MG63 (cell line): ENCODE data around the gene RBBP8. TPM values are rescaled to one million over a fixed set of nuclear protein-coding genes. Genes with fewer than 3 reads are reported as not detected.
"Not testable (repeated sequence)": the region's sequence is repeated elsewhere in the genome, so short reads cannot be mapped to it uniquely, and the experiment has no call there.

Experiments used
- DNase-seq: peaks from one replicate; pipeline ENCODE4 v3.0.0-alpha.2; 2020
- H3K27me3 ChIP-seq: fragments of 250-450 bp; sonication (Bioruptor Pico); 2 replicates; pipeline ENCODE4 v1.5.1; 2020; ENCODE audit warnings: mild to moderate bottlenecking, moderate library complexity
- H3K36me3 ChIP-seq: fragments of 250-450 bp; sonication (Bioruptor Pico); 2 replicates; pipeline ENCODE4 v1.5.1; 2020; ENCODE audit warnings: mild to moderate bottlenecking, moderate library complexity
- H3K4me3 ChIP-seq: fragments of 250-450 bp; sonication (Bioruptor Pico); 2 replicates; pipeline ENCODE4 v1.5.1; 2020; ENCODE audit warnings: mild to moderate bottlenecking, moderate library complexity
- H3K9me3 ChIP-seq: fragments of 250-450 bp; sonication (Bioruptor Pico); 2 replicates; pipeline ENCODE4 v1.5.1; 2020; ENCODE audit warnings: mild to moderate bottlenecking, moderate library complexity
- total RNA-seq: library from RNA; depleted of rRNA; stranded (reverse); fragments of >200 nt; shearing (Covaris generic); gene quantifications from 2 replicates; pipeline ENCODE4 v1.2.3, GENCODE V29; 2014; ENCODE audit warnings: low replicate concordance

Gene RBBP8
- total RNA-seq, 1 experiment from 2014 or later, result 19.4 TPM

DNA sequence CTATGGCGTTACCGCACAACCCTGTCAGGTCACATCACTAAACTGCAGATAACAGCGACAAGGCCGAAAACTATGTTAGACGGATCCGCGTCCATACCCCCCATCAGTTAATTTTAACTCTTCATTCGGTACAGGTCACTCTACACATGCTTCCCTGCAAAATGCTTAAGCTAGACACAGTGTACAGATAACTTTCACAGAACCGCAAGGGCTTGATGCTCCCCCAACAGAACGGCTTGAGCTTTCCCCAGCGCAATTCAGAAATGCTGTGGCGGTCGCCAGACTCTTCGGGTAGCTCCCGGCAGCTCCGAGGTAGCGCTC lies 283 bp upstream of the RBBP8 start:
- DNase-seq, result no peak
- H3K36me3 ChIP-seq, result peaks cover 3% of the 10 kb centered on the region
- no peaks in the 10 kb centered on the region for H3K27me3 ChIP-seq
- H3K9me3 ChIP-seq, result no peaks in the 10 kb centered on the region
- peak overlapping the region; percentile 83 for H3K4me3 ChIP-seq

GRCh38 chr18:22933966-22934423 lies 867 bp downstream of the RBBP8 start:
- peaks cover 8% of the 10 kb centered on the region for H3K36me3 ChIP-seq
- H3K27me3 ChIP-seq, result no peaks in the 10 kb centered on the region
- DNase-seq, result no peak
- peak overlapping the region; percentile 83 for H3K4me3 ChIP-seq
- H3K9me3 ChIP-seq, result no peaks in the 10 kb centered on the region

GRCh38 chr18:22934789-22935188 lies 1.7 kb downstream of the RBBP8 start:
- H3K4me3 ChIP-seq, result peak overlapping the region; percentile 83
- no peaks in the 10 kb centered on the region for H3K27me3 ChIP-seq
- no peak for DNase-seq
- H3K9me3 ChIP-seq, result no peaks in the 10 kb centered on the region
- peaks cover 8% of the 10 kb centered on the region for H3K36me3 ChIP-seq

GRCh38 chr18:22935431-22935830 lies 2.3 kb downstream of the RBBP8 start:
- H3K4me3 ChIP-seq, result no peak overlapping the region
- DNase-seq, result no peak
- H3K36me3 ChIP-seq, result peaks cover 8% of the 10 kb centered on the region
- H3K27me3 ChIP-seq, result no peaks in the 10 kb centered on the region
- no peaks in the 10 kb centered on the region for H3K9me3 ChIP-seq

DNA sequence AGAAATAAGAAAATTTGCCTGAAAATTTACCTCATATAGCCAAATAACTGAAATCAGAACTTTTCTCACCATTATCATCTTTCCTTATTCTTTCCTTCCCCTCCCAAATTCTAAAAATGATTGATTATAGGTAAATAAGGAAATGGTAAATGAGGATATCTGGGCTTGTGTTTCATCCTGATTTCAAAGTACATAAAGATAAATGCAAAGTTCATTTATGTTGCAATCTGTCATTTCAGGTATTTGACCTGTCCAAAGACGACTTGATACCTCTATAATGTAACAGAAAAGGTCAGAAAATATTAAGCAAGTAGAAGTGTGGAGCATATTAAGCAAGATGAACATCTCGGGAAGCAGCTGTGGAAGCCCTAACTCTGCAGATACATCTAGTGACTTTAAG lies 3.4 kb downstream of the RBBP8 start:
- no peaks in the 10 kb centered on the region for H3K9me3 ChIP-seq
- DNase-seq, result no peak
- no peak overlapping the region for H3K4me3 ChIP-seq
- no peaks in the 10 kb centered on the region for H3K27me3 ChIP-seq
- H3K36me3 ChIP-seq, result peaks cover 8% of the 10 kb centered on the region

DNA sequence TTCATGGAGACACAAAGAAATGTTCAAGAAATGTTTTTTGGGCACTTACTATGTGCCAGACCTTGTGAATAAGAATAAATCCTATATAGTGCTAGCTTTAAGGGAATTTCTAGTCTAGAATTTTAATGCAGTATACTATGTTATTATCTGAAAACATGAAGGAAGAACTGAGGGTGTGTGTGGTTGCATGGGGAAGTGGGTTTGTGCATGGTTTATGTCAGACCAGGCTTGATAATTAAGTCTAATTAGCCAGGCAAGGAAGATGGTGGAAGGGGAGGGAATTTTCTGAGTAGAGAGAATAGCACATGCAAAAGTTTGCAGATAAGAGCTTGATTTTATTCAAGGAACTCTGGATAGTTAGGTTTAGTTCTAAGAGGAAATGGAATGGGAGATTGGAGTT lies 6.5 kb downstream of the RBBP8 start:
- no peak for DNase-seq
- Histone ChIP-seq H3K27me3 (no peaks in the 10 kb centered on the region), H3K36me3 (peaks cover 13% of the 10 kb centered on the region), H3K9me3 (no peaks in the 10 kb centered on the region), H3K4me3 (no peak overlapping the region)

DNA sequence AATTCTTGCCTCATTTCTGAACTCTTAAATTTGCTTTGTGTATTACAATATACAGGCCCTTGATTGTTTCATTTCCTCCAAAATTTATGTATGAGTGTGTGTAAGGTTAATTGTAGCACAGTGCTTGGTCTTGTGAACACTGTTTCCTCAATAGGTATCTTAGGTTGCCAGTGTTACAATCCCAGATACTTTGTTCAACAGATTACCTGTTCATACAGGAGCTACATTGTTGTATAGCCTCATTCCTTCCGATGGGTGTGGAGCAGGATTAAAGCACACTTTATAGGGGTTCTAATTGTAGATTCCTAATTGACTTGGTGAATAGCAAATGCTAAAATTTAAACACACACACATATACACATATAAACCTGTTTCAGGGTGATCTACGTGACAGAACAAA lies 10.7 kb downstream of the RBBP8 start:
- Histone ChIP-seq H3K27me3 (no peaks in the 10 kb centered on the region), H3K36me3 (peaks cover 6% of the 10 kb centered on the region), H3K4me3 (no peak overlapping the region), H3K9me3 (no peaks in the 10 kb centered on the region)
- DNase-seq, result no peak

- H3K36me3 ChIP-seq, result peaks cover 10% of the 10 kb centered on the region
- no peaks in the 10 kb centered on the region for H3K9me3 ChIP-seq
- H3K4me3 ChIP-seq, result no peak overlapping the region
- no peak for DNase-seq
- no peaks in the 10 kb centered on the region for H3K27me3 ChIP-seq
Observed at GRCh38 chr18:22946217-22946616, 13.1 kb downstream of the RBBP8 start.

- Histone ChIP-seq H3K27me3 (no peaks in the 10 kb centered on the region), H3K36me3 (peaks cover 12% of the 10 kb centered on the region), H3K9me3 (no peaks in the 10 kb centered on the region), H3K4me3 (no peak overlapping the region)
- DNase-seq, result no peak
Observed at GRCh38 chr18:22946846-22947245, 13.7 kb downstream of the RBBP8 start.

- peaks cover 13% of the 10 kb centered on the region for H3K36me3 ChIP-seq
- H3K9me3 ChIP-seq, result no peaks in the 10 kb centered on the region
- no peak overlapping the region for H3K4me3 ChIP-seq
- no peaks in the 10 kb centered on the region for H3K27me3 ChIP-seq
- DNase-seq, result no peak
Observed at GRCh38 chr18:22951823-22952222, 18.7 kb downstream of the RBBP8 start.

DNA sequence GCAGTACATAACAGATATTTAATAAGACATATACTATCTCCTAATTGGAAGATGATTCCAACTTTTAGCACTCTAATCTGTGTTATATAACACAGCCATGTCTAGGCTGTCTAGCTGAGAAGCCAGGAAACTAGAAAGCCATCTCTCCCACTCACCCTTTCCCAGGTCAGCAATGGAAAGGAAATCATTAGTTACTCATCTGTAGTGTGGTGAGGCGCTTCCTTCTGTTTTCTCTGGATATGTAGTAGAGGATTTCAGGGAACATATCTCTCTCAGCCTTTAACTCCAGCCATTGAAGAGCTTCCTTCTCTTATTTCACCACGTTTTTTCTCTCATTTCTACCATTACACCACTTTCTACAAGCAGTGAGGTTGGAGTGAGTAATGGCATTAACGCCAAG lies 19.4 kb downstream of the RBBP8 start:
- no peaks in the 10 kb centered on the region for H3K27me3 ChIP-seq
- no peak for DNase-seq
- peaks cover 13% of the 10 kb centered on the region for H3K36me3 ChIP-seq
- no peaks in the 10 kb centered on the region for H3K9me3 ChIP-seq
- no peak overlapping the region for H3K4me3 ChIP-seq

DNA sequence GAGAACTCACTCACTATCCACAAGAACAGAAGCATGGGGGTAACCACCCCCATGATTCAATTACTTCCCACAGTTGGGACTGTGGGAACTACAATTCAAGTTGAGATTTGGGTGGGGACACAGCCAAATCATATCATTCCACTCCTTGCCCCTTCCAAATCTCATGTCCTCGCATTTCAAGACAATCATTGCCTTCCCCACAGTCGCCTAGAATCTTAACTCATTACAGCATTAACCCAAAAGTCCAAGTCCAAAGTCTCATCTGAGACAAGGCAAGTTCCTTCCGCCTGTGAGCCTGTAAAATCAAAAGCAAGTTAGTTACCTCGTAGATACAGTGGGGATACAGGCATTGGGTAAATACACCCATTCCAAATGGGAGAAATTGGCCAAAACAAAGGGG lies 20.9 kb downstream of the RBBP8 start:
- not testable (repeated sequence) for DNase-seq, H3K9me3 ChIP-seq, H3K4me3 ChIP-seq, H3K27me3 ChIP-seq
- H3K36me3 ChIP-seq, result peaks cover 16% of the 10 kb centered on the region

GRCh38 chr18:22956226-22956625 lies 23.1 kb downstream of the RBBP8 start:
- H3K4me3 ChIP-seq, result no peak overlapping the region
- no peak for DNase-seq
- no peaks in the 10 kb centered on the region for H3K27me3 ChIP-seq
- no peaks in the 10 kb centered on the region for H3K9me3 ChIP-seq
- peaks cover 13% of the 10 kb centered on the region for H3K36me3 ChIP-seq

DNA sequence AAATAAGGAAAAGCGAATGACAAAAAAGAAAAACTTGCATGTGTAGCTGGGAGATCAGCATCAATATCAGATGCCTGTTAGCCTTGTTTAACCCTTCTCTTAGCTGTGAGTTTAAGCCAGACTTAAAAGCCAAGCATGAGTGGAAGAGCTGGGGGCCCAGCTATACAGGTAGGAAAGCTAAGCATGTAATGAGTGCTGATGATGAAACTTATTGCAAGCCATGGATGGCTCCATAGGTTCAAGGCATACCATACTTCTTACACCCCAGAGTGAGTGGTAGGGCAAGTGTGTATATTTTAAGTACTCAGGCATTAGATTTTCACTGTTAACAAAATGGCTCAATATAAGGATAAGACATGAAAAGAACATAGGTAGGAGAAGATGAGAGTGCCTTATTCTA lies 28.0 kb downstream of the RBBP8 start:
- Histone ChIP-seq H3K4me3 (no peak overlapping the region), H3K27me3 (no peaks in the 10 kb centered on the region), H3K36me3 (peaks cover 5% of the 10 kb centered on the region; the same call in 1 of the 2 replicates), H3K9me3 (no peaks in the 10 kb centered on the region)
- no peak for DNase-seq

- no peaks in the 10 kb centered on the region for H3K27me3 ChIP-seq
- no peaks in the 10 kb centered on the region for H3K9me3 ChIP-seq
- peaks cover 5% of the 10 kb centered on the region; the same call in 1 of the 2 replicates for H3K36me3 ChIP-seq
- H3K4me3 ChIP-seq, result no peak overlapping the region
- DNase-seq, result no peak
Observed at GRCh38 chr18:22962004-22962403, 28.9 kb downstream of the RBBP8 start.

DNA sequence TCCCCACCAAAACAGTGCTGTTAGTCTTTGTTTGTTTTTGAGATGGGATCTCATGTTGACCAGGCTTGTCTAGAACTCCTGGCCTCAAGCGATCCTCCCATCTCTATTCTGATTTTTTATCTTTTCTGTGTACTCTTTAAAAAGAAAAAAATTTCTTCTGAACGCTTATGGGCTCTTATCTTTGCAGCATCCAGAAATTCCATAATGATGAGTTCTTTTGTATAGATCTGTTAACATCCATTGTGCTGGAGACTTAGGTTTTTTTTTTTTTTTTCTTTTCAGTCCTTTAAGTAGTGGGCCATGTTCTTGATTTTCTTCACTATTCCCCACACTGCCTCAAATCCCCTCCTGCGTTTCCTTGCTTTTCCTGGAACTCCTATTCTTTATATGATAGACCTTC lies 31.0 kb downstream of the RBBP8 start:
- Histone ChIP-seq H3K4me3 (no peak overlapping the region), H3K9me3 (no peaks in the 10 kb centered on the region), H3K36me3 (peaks cover 3% of the 10 kb centered on the region), H3K27me3 (no peaks in the 10 kb centered on the region)
- no peak for DNase-seq

- Histone ChIP-seq H3K27me3 (no peaks in the 10 kb centered on the region), H3K4me3 (no peak overlapping the region), H3K36me3 (peaks cover 7% of the 10 kb centered on the region), H3K9me3 (no peaks in the 10 kb centered on the region)
- DNase-seq, result no peak
Observed at GRCh38 chr18:22964722-22965121, 31.6 kb downstream of the RBBP8 start.

DNA sequence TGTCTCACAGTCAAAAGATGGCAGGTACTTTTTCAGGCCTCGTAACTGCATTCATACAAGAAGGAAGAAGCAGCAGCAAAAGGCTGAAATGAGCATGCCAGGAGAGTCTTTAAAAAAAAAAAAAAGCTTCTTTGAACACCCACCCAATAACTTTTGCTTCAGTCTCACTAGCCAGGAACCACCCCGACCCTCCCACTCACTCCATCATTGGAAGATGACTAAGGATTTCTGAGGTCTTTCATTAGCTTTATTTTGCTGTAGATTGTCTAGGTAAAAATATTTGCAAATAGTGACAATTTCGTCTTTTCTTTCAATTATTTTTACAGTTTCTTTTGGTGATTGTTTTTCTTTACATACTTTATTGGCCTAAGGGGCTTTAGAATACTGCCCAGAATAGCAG lies 37.9 kb downstream of the RBBP8 start:
- Histone ChIP-seq H3K36me3 (peaks cover 26% of the 10 kb centered on the region), H3K4me3 (no peak overlapping the region), H3K9me3 (no peaks in the 10 kb centered on the region), H3K27me3 (no peaks in the 10 kb centered on the region)
- DNase-seq, result no peak

DNA sequence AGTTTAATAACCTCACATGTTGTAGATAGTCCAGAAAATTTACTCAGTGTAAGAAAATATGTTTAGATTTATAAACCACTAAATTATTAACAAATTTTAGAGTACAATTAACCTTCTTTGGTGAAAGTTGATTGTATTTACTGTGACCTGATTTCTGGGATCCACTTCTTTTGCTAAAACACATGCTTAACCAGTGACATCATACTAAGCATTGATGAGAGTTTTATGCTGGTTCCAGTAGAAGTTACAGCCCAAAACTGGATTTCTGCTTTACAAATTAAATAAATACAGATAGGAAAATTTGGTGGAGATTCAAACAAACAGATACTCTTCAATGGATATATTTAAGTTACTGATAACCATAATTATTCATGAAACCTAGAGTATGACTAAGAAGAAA lies 40.9 kb downstream of the RBBP8 start:
- peaks cover 26% of the 10 kb centered on the region for H3K36me3 ChIP-seq
- H3K27me3 ChIP-seq, result no peaks in the 10 kb centered on the region
- H3K9me3 ChIP-seq, result no peaks in the 10 kb centered on the region
- DNase-seq, result no peak
- no peak overlapping the region for H3K4me3 ChIP-seq
